Measurements from ENCODE around the gene IL18R1. TPM values are rescaled to one million over a fixed set of nuclear protein-coding genes. Genes with fewer than 3 reads are reported as not detected.

IL18R1 gene
- total and polyA plus RNA-seq, 7 donors = 0.60 to 5.2 (median 1.4) TPM

DNA sequence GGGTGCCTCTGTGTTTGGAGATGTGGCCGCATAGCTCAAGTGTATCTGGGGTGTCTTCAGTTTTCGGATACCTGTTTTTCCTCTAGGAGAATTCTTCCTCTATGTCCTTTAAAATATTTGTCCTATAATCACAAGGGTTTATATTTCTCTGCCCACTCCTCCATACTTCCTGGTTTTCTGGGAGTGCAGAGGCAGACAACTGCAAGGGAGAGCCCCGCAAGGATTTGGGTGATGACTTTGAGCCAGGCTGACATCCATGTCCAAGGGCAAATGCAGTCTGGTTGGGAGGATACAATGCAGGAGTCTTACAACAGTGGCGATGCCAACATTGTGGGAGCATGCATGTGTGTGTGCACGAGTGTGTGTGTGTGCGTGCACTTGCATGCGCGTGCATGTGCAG, 42.1 kb upstream of the IL18R1 start:
- intact Hi-C loops (cut with DNase I) = no loop called here
- Histone ChIP-seq H3K27ac (no peak overlapping the region), H3K4me3 (no peak overlapping the region), H3K4me1 (no peaks in the 10 kb centered on the region), H3K9me3 (no peaks in the 10 kb centered on the region), H3K27me3 (no peaks in the 10 kb centered on the region), H3K36me3 (no peaks in the 10 kb centered on the region)
- TF ChIP-seq EP300 (IDR thresholded peaks at IDR 0.05) (no peak), POLR2AphosphoS5 (IDR thresholded peaks at IDR 0.05) (no peak), POLR2A (IDR thresholded peaks at IDR 0.05) (no peak)
- TF ChIP-seq, protein P1, sequence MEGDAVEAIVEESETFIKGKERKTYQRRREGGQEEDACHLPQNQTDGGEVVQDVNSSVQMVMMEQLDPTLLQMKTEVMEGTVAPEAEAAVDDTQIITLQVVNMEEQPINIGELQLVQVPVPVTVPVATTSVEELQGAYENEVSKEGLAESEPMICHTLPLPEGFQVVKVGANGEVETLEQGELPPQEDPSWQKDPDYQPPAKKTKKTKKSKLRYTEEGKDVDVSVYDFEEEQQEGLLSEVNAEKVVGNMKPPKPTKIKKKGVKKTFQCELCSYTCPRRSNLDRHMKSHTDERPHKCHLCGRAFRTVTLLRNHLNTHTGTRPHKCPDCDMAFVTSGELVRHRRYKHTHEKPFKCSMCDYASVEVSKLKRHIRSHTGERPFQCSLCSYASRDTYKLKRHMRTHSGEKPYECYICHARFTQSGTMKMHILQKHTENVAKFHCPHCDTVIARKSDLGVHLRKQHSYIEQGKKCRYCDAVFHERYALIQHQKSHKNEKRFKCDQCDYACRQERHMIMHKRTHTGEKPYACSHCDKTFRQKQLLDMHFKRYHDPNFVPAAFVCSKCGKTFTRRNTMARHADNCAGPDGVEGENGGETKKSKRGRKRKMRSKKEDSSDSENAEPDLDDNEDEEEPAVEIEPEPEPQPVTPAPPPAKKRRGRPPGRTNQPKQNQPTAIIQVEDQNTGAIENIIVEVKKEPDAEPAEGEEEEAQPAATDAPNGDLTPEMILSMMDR (IDR thresholded peaks at IDR 0.05) = no peak
- DNase-seq = no peak
- WGBS, 2 donors = 84 to 91% methylated on average over 8 of the region's 8 CpGs

DNA sequence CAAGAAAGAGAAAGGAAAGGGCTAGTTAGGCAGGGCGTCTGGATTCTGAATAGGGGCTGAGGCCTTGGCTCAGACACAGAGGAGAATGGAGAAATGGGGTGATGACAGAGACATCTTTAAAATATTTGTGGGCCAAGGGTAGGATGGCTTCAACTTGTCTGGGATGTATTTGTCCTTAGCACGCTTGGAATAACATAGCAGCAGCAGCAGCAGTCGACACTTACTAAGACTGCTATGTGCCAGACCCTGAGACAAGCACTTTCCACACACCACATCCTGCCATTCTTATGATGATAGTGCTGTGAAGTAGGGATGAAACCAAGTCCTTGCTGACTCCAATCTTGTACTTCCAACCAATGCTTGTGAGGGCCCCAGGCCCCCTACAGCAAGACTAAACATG, 41.6 kb upstream of the IL18R1 start:
- Histone ChIP-seq H3K36me3 (no peaks in the 10 kb centered on the region), H3K4me3 (no peak overlapping the region), H3K27ac (no peak overlapping the region), H3K27me3 (no peaks in the 10 kb centered on the region), H3K4me1 (no peaks in the 10 kb centered on the region), H3K9me3 (no peaks in the 10 kb centered on the region)
- WGBS, 2 donors = 89 to 90% methylated on average over 3 of the region's 3 CpGs
- intact Hi-C loops (cut with DNase I) = no loop called here
- no peak for DNase-seq
- TF ChIP-seq POLR2A (IDR thresholded peaks at IDR 0.05) (no peak), EP300 (IDR thresholded peaks at IDR 0.05) (no peak), POLR2AphosphoS5 (IDR thresholded peaks at IDR 0.05) (no peak)
- TF ChIP-seq, protein P1 (IDR thresholded peaks at IDR 0.05) = no peak

DNA sequence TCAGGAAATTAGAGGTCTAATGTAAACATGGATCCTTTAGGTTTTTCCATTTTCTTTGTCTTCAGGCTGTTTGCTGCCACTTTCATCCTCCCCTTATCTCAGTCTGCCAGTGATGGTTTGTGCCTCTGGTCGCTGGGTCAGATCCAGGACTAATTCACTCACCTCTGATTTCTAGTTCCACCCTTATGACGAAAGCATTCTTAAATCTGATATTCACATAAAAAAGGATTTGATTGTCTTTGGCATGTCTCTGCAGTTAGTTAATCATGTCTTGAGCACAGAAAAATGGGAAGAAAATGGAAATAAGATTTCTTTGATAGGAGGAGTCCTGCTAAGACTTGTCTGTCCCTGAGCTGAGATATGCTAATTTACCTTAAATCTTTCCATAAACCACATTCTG, 39.7 kb upstream of the IL18R1 start:
- H3K4me1 ChIP-seq = no peaks in the 10 kb centered on the region
- H3K36me3 ChIP-seq = no peaks in the 10 kb centered on the region
- intact Hi-C loops (cut with DNase I) = no loop called here
- H3K9me3 ChIP-seq = no peaks in the 10 kb centered on the region
- H3K4me3 ChIP-seq = no peak overlapping the region
- TF ChIP-seq, protein P1 (IDR thresholded peaks at IDR 0.05) = no peak
- no peak for TF ChIP-seq EP300 (IDR thresholded peaks at IDR 0.05)
- no peak for TF ChIP-seq POLR2A (IDR thresholded peaks at IDR 0.05)
- no peak for TF ChIP-seq POLR2AphosphoS5 (IDR thresholded peaks at IDR 0.05)
- no peaks in the 10 kb centered on the region for H3K27me3 ChIP-seq
- H3K27ac ChIP-seq = no peak overlapping the region
- WGBS, 2 donors = 75 to 89% methylated on average over 2 of the region's 2 CpGs
- no peak for DNase-seq

DNA sequence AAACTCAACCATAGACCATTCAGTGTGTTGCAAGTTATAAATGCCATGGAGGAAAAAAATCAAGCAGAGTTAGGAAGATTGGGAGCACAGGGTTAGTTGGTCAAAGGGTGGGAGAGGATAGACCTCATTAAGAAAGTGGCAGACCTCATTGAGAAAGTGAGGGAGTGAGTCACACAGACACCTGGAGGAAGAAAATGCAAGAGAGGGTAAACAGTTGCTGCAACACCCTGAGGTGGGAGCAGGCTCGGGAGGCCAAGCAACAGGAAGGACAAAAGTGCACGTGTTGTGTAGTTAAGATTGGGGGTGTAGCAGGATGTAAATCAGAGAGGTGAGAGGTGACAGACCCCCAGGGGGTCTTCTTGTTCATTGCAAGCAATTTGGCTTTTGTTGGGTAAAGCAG, 37.9 kb upstream of the IL18R1 start:
- no peak for DNase-seq
- no peak overlapping the region for H3K4me3 ChIP-seq
- H3K9me3 ChIP-seq = no peaks in the 10 kb centered on the region
- intact Hi-C loops (cut with DNase I) = no loop called here
- TF ChIP-seq POLR2A (IDR thresholded peaks at IDR 0.05) (no peak), EP300 (IDR thresholded peaks at IDR 0.05) (no peak)
- TF ChIP-seq, protein P1 (IDR thresholded peaks at IDR 0.05) = no peak
- no peak overlapping the region for H3K27ac ChIP-seq
- no peaks in the 10 kb centered on the region for H3K4me1 ChIP-seq
- WGBS, 2 donors = 3 to 17% methylated on average over 2 of the region's 2 CpGs
- no peaks in the 10 kb centered on the region for H3K36me3 ChIP-seq
- no peaks in the 10 kb centered on the region for H3K27me3 ChIP-seq

DNA sequence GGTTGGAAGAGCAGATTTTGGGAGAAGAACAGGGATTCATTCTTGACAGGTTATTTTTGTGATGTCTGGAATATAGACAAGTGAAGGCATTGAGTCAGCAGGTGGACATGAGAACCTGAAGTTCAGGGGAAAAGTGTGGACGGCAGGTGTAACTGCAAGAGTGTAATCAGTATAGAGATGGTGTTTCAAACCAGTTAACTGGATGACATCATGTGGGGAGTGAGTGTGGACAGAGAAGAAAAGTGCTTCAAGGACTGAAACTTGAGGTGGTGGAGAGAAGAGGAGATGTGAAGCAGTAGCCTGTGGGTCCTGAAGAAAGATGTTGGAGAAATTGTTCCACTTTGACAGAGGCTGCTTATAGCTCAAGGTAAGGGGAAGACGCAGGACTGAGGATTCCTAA, 37.2 kb upstream of the IL18R1 start:
- TF ChIP-seq, protein P1 (IDR thresholded peaks at IDR 0.05) = no peak
- TF ChIP-seq POLR2A (IDR thresholded peaks at IDR 0.05) = no peak
- no peak for TF ChIP-seq POLR2AphosphoS5 (IDR thresholded peaks at IDR 0.05)
- no peak for TF ChIP-seq EP300 (IDR thresholded peaks at IDR 0.05)
- 89 to 91% methylated on average over 2 of the region's 2 CpGs for WGBS, 2 donors
- Histone ChIP-seq H3K27me3 (no peaks in the 10 kb centered on the region), H3K4me3 (no peak overlapping the region), H3K27ac (no peak overlapping the region), H3K4me1 (no peaks in the 10 kb centered on the region), H3K36me3 (no peaks in the 10 kb centered on the region), H3K9me3 (no peaks in the 10 kb centered on the region)
- intact Hi-C loops (cut with DNase I) = no loop called here
- DNase-seq = no peak

Data from sigmoid colon (tissue), 7 donors.